Endodermal cell (in vitro differentiated cells): ENCODE measurements around the gene LAMA1. TPM values are rescaled to one million over a fixed set of nuclear protein-coding genes. Genes with fewer than 3 reads are reported as not detected.

Experiments
- DNase-seq: peaks from one replicate; pipeline ENCODE4 v3.0.0-alpha.2; 2017
- H3K27ac ChIP-seq: 2 replicates; pipeline ENCODE4 v1.5.1; 2013; ENCODE audit warnings: mild to moderate bottlenecking, low read depth, low read length, moderate library complexity
- H3K27me3 ChIP-seq: 2 replicates; pipeline ENCODE4 v1.6.1; 2013; ENCODE audit warnings: mild to moderate bottlenecking, low read length, moderate library complexity; ENCODE audit not compliant: insufficient read depth, control insufficient read depth, poor library complexity, severe bottlenecking
- H3K36me3 ChIP-seq: 2 replicates; pipeline ENCODE4 v1.7.0; 2013; ENCODE audit warnings: mild to moderate bottlenecking, low read length, moderate library complexity; ENCODE audit not compliant: control insufficient read depth, insufficient read depth
- H3K4me1 ChIP-seq: one replicate; pipeline ENCODE4 v1.7.0; 2013; ENCODE audit warnings: low read length; ENCODE audit not compliant: control insufficient read depth, insufficient read depth
- H3K4me3 ChIP-seq: 2 replicates; pipeline ENCODE4 v1.5.1; 2013; ENCODE audit warnings: mild to moderate bottlenecking, low read length, moderate library complexity
- H3K9ac ChIP-seq: 2 replicates; pipeline ENCODE4 v1.6.1; 2013; ENCODE audit warnings: mild to moderate bottlenecking, low read length, moderate library complexity; ENCODE audit not compliant: poor library complexity, severe bottlenecking; ENCODE audit errors: extremely low read depth
- H3K9me3 ChIP-seq: 2 replicates; pipeline ENCODE4 v1.6.1; 2013; ENCODE audit warnings: mild to moderate bottlenecking, low read length, moderate library complexity; ENCODE audit not compliant: control insufficient read depth
- H3K27ac Mint-ChIP-seq: 2 replicates; pipeline ENCODE4 v1.8.0; 2020; ENCODE audit warnings: mixed read lengths
- H3K27me3 Mint-ChIP-seq: 2 replicates; pipeline ENCODE4 v1.8.0; 2021; ENCODE audit warnings: mild to moderate bottlenecking, mixed read lengths; ENCODE audit not compliant: insufficient read depth
- H3K36me3 Mint-ChIP-seq: 2 replicates; pipeline ENCODE4 v1.8.0; 2020; ENCODE audit warnings: low read depth, mixed read lengths
- H3K4me1 Mint-ChIP-seq: 2 replicates; pipeline ENCODE4 v1.8.0; 2020; ENCODE audit warnings: mixed read lengths
- H3K4me3 Mint-ChIP-seq: 2 replicates; pipeline ENCODE4 v1.8.0; 2020; ENCODE audit warnings: mild to moderate bottlenecking, moderate library complexity, mixed read lengths
- H3K9me3 Mint-ChIP-seq: 2 replicates; pipeline ENCODE4 v1.8.0; 2020; ENCODE audit warnings: mild to moderate bottlenecking, mixed read lengths
- CTCF ChIP-seq: fragments of 200-600 bp; sonication (generic); conservative IDR thresholded peaks from 2 replicates; pipeline ENCODE4 v1.5.0; 2021; ENCODE audit warnings: antibody characterized with exemption, mild to moderate bottlenecking
- WGBS, 2 experiments: methylation state at CpG; one replicate each; pipeline versions ENCODE4 v1.1.5 to v1.1.7; 2013; ENCODE audit warnings: missing lambda C conversion rate in 2 of 2, mixed read lengths in 1 of 2; ENCODE audit not compliant: insufficient coverage in 1 of 2, insufficient read length in 1 of 2; 5-methylcytosine and 5-hydroxymethylcytosine counted together
- total RNA-seq, 2 donors: library from RNA; stranded (reverse); fragmentation: NEBNext Ultra II Directional in 1 of 2; extraction: Animal tissue kit (Norgen Biotek cat#: 25700) in 1 of 2; gene quantifications; 2 replicates in 1 of 2; 3 replicates in 1 of 2; pipeline ENCODE4 v1.2.1, GENCODE V29; 2021

Gene LAMA1
- total RNA-seq, 2 donors from 2014 or later = 198 to 316 TPM

GRCh38 chr18:7065736-7066135 lies 51.9 kb downstream of the LAMA1 start:
- Mint-ChIP-seq H3K27me3 (no peaks in the 10 kb centered on the region), H3K36me3 (peaks cover 42% of the 10 kb centered on the region), H3K9me3 (no peaks in the 10 kb centered on the region), H3K4me1 (peaks cover 68% of the 10 kb centered on the region), H3K4me3 (no peak overlapping the region), H3K27ac (no peak overlapping the region)
- Histone ChIP-seq H3K27me3 (no peaks in the 10 kb centered on the region), H3K9me3 (no peaks in the 10 kb centered on the region), H3K36me3 (peaks cover 62% of the 10 kb centered on the region), H3K27ac (no peak overlapping the region), H3K4me1 (peaks cover 18% of the 10 kb centered on the region), H3K4me3 (no peak overlapping the region), H3K9ac (no peak overlapping the region)
- 95 to 97% methylated on average over 5 of the region's 5 CpGs for WGBS, 2 experiments
- no peak for TF ChIP-seq CTCF
- DNase-seq = no peak

- Histone ChIP-seq H3K27ac (no peak overlapping the region), H3K36me3 (peaks cover 67% of the 10 kb centered on the region), H3K27me3 (no peaks in the 10 kb centered on the region), H3K9ac (no peak overlapping the region), H3K4me3 (peak overlapping the region; percentile 6), H3K9me3 (peaks cover 2% of the 10 kb centered on the region), H3K4me1 (peaks cover 9% of the 10 kb centered on the region)
- H3K4me3 Mint-ChIP-seq = peak overlapping the region; percentile 24
- H3K4me1 Mint-ChIP-seq = peaks cover 56% of the 10 kb centered on the region
- peaks cover 49% of the 10 kb centered on the region for H3K36me3 Mint-ChIP-seq
- no peak for TF ChIP-seq CTCF
- 62 to 72% methylated on average over 2 to 3 of the region's 3 CpGs for WGBS, 2 experiments
- DNase-seq = no peak
- no peaks in the 10 kb centered on the region for H3K9me3 Mint-ChIP-seq
- peak overlapping the region; percentile 52 for H3K27ac Mint-ChIP-seq
- H3K27me3 Mint-ChIP-seq = no peaks in the 10 kb centered on the region
These were observed 53.3 kb downstream of the LAMA1 start for GRCh38 chr18:7064346-7064745.

GRCh38 chr18:7062811-7063210 lies 54.8 kb downstream of the LAMA1 start:
- 88 to 100% methylated on average over 3 to 5 of the region's 5 CpGs for WGBS, 2 experiments
- no peak for DNase-seq
- Mint-ChIP-seq H3K27me3 (no peaks in the 10 kb centered on the region), H3K9me3 (peaks cover 3% of the 10 kb centered on the region), H3K36me3 (peaks cover 61% of the 10 kb centered on the region), H3K27ac (peak overlapping the region; percentile 24), H3K4me1 (peaks cover 47% of the 10 kb centered on the region), H3K4me3 (no peak overlapping the region)
- Histone ChIP-seq H3K4me1 (no peaks in the 10 kb centered on the region), H3K4me3 (no peak overlapping the region), H3K36me3 (peaks cover 72% of the 10 kb centered on the region), H3K27me3 (no peaks in the 10 kb centered on the region), H3K9me3 (peaks cover 11% of the 10 kb centered on the region), H3K9ac (no peak overlapping the region), H3K27ac (no peak overlapping the region)
- no peak for TF ChIP-seq CTCF
